Adrenal gland (tissue), 12 donors: ENCODE data around the gene SIT1. TPM values are rescaled to one million over a fixed set of nuclear protein-coding genes. Genes with fewer than 3 reads are reported as not detected.

Experiments
- DNase-seq, 7 donors: peaks; one replicate each; pipeline ENCODE4 v3.0.0-alpha.2; 2019 to 2020
- H3K27ac ChIP-seq, 5 donors: fragments of 200-600 bp; sonication (generic) in 4 of 5; 1 replicate in 3 of 5; 2 replicates in 2 of 5; pipeline versions ENCODE4 v1.5.1 to v1.8.0; 2016 to 2020; ENCODE audit warnings: mild to moderate bottlenecking in 1 of 5
- H3K27me3 ChIP-seq: fragments of 200-600 bp; 2 replicates; pipeline ENCODE4 v1.8.0; 2021
- H3K36me3 ChIP-seq, 2 donors: fragments of 200-600 bp; replicated peaks in 1 of 2; 1 replicate in 1 of 2; 2 replicates in 1 of 2; pipeline versions ENCODE4 v1.5.1 to v1.8.0; 2018 to 2022
- H3K4me1 ChIP-seq, 2 donors: fragments of 200-600 bp; replicated peaks in 1 of 2; 1 replicate in 1 of 2; 2 replicates in 1 of 2; pipeline versions ENCODE4 v1.5.1 to v1.8.0; 2018 to 2021
- H3K4me3 ChIP-seq, 4 donors: fragments of 200-600 bp; sonication (generic) in 3 of 4; one replicate each; pipeline ENCODE4 v1.5.1; 2016 to 2018
- H3K9me3 ChIP-seq, 3 donors: fragments of 200-600 bp; sonication (generic) in 1 of 3; replicated peaks in 1 of 3; 1 replicate in 2 of 3; 2 replicates in 1 of 3; pipeline versions ENCODE4 v1.5.1 to v1.8.0; 2016 to 2021
- POLR2A ChIP-seq, 2 donors: fragments of 450-650 bp; IDR thresholded peaks; one replicate each; pipeline ENCODE4 v1.6.1; 2017; ENCODE audit warnings: antibody characterized with exemption in 2 of 2, mild to moderate bottlenecking in 2 of 2, moderate library complexity in 1 of 2
- whole genome bisulfite sequencing, 4 donors: extraction: QIAGEN DNeasy Blood & Tissue Kit in 2 of 4; methylation state at CpG; one replicate each; pipeline versions ENCODE4 v1.1.5 to v1.1.7; 2013 to 2017; 5-methylcytosine and 5-hydroxymethylcytosine counted together
- intact Hi-C, 2 donors: fragments of 100-400 bp; cut with DNase I; formaldehyde crosslinking; loops; one replicate each; pipeline versions ENCODE4 v1.14.1 to v1.15.0; 2022 to 2023
- polyA plus RNA-seq, 3 donors: library from polyadenylated mRNA; stranded (reverse); fragments of 200-250 nt in 2 of 3; fragments of 350-450 nt in 1 of 3; fragmentation: Illumina TruSeq in 1 of 3; extraction: RNeasy Lipid Tissue Mini Kit (QIAGEN cat#74804) in 1 of 3; gene quantifications; one replicate each; pipeline ENCODE4 v1.2.3, GENCODE V29; 2013 to 2014
- total RNA-seq, 9 donors: library from RNA; depleted of rRNA in 4 of 9; stranded (reverse); fragments of >200 nt in 4 of 9; fragments of 120-200 nt in 1 of 9; fragmentation: NEBNext Ultra II Directional in 1 of 9; extraction: Animal tissue kit (Norgen Biotek cat#: 25700) in 1 of 9; gene quantifications; one replicate each; pipeline versions ENCODE4 v1.1.0 to v1.2.4, GENCODE V29; 2013 to 2023
- TF ChIP-seq, protein P1 (sequence below), 6 experiments: fragments of 450-650 bp in 4 of 6; fragments of 200-600 bp in 2 of 6; sonication (generic) in 1 of 6; IDR thresholded peaks; 1 replicate in 5 of 6; 2 replicates in 1 of 6; pipeline versions ENCODE4 v1.5.1 to v1.8.0; 2016 to 2021; ENCODE audit warnings: antibody characterized with exemption in 6 of 6, mild to moderate bottlenecking in 2 of 6, moderate library complexity in 1 of 6
- donor health status: healthy with polysubstance abuse.
- donor health status: Bipolar disorder and iron deficiency.
- donor health status: DM: yes; HTN: yes; CAD: no.
- donor health status: DM: no; HTN: no; CAD: no.
- donor health status: DM: no; HTN: no; CAD: no.
- donor health status: DM: yes; HTN: yes; CAD: no.

Gene SIT1
- total and polyA plus RNA-seq, 12 donors: 0.06 to 2.1 (median 0.83) TPM; not detected in 2

- 0 to 3% (median 0%) methylated on average over 2 of the region's 2 CpGs for WGBS, 4 donors
- H3K27ac ChIP-seq: peak overlapping the region; percentile 80 to 97 (median 95)
- DNase-seq: peak in 5 of 7 donors; percentile 64 to 80 (median 71)
Observed at GRCh38 chr9:35658968-35659220, 8.2 kb upstream of the SIT1 start.

DNA sequence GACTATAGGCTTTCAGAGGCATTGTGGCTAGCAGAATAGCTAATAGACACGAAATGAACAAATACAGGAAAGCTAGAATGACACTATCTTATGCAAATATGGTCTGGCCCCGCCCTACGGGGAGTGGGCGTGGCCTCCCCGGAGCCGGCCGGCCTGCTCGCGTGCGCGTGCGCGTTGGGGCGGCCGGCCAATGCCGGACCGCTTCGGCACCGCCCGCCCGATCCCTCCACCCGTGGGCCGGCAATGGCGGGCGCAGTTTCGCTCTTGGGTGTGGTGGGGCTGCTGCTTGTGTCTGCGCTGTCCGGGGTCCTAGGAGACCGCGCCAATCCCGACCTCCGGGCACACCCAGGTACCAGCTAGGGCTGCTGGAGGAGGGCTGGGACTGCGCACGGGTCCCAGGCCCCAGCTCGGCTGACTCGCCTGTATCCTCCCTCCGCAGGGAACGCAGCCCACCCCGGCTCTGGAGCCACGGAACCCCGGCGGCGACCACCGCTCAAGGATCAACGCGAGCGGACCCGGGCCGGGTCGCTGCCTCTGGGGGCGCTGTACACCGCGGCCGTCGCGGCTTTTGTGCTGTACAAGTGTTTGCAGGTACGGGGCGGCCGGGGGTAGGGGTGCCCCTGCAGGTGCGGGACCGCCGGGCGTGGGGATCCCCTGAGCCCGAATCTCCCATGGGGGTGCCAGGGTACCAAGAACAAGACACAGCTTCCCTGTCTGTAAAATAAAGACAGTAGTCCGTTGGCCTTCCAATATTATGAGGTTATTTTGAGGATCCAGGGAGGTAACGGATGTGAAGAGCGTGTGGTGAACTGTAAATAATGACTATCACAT lies 7.6 kb upstream of the SIT1 start, which contains the start of gene CCDC107:
CCDC107 (plus strand) TSS at position 156 of the 831 bp plus-strand sequence; CDS start at position 244, 88 bp downstream.
- Histone ChIP-seq H3K36me3 (peaks cover 0 to 4% of the 10 kb centered on the region in 2 donors), H3K4me3 (peak within 1 kb of the TSS; percentile 53 to 82 (median 78)), H3K9me3 (no peaks in the 10 kb centered on the region), H3K4me1 (peaks cover 6 to 31% of the 10 kb centered on the region in 2 donors), H3K27me3 (no peaks in the 10 kb centered on the region), H3K27ac (peak within 1 kb of the TSS; percentile 80 to 97 (median 95))
- 0 to 2% (median 0%) methylated on average over 21 to 67 of the region's 67 CpGs for WGBS, 4 donors
- intact Hi-C loops: no loop called here
- TF ChIP-seq, protein P1, sequence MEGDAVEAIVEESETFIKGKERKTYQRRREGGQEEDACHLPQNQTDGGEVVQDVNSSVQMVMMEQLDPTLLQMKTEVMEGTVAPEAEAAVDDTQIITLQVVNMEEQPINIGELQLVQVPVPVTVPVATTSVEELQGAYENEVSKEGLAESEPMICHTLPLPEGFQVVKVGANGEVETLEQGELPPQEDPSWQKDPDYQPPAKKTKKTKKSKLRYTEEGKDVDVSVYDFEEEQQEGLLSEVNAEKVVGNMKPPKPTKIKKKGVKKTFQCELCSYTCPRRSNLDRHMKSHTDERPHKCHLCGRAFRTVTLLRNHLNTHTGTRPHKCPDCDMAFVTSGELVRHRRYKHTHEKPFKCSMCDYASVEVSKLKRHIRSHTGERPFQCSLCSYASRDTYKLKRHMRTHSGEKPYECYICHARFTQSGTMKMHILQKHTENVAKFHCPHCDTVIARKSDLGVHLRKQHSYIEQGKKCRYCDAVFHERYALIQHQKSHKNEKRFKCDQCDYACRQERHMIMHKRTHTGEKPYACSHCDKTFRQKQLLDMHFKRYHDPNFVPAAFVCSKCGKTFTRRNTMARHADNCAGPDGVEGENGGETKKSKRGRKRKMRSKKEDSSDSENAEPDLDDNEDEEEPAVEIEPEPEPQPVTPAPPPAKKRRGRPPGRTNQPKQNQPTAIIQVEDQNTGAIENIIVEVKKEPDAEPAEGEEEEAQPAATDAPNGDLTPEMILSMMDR (IDR thresholded peaks at IDR 0.05): peak; percentile 41 to 65 (median 59)
- peak; percentile 80 to 81 for TF ChIP-seq POLR2A (IDR thresholded peaks at IDR 0.05)
- DNase-seq: peak; percentile 83 to 90 (median 87)

More at GRCh38 chr9:35658968-35659220, 8.2 kb upstream of the SIT1 start:
- intact Hi-C loops: no loop called here
- H3K4me1 ChIP-seq: peaks cover 6 to 31% of the 10 kb centered on the region in 2 donors
- TF ChIP-seq, protein P1 (IDR thresholded peaks at IDR 0.05): no peak
- TF ChIP-seq POLR2A (IDR thresholded peaks at IDR 0.05): no peak
- no peaks in the 10 kb centered on the region for H3K9me3 ChIP-seq
- H3K27me3 ChIP-seq: no peaks in the 10 kb centered on the region
- peak overlapping the region in 3 of 4 donors; percentile 53 to 82 (median 78) for H3K4me3 ChIP-seq
- peaks cover 0 to 4% of the 10 kb centered on the region in 2 donors for H3K36me3 ChIP-seq

- Histone ChIP-seq H3K9me3 (no peaks in the 10 kb centered on the region), H3K36me3 (peaks cover 0 to 4% of the 10 kb centered on the region in 2 donors), H3K27ac (peak within 1 kb of the TSS; percentile 80 to 97 (median 95)), H3K4me3 (peak within 1 kb of the TSS; percentile 53 to 82 (median 78)), H3K27me3 (no peaks in the 10 kb centered on the region), H3K4me1 (peaks cover 6 to 36% of the 10 kb centered on the region in 2 donors)
- intact Hi-C loops: no loop called here
- peak; percentile 97 to 99 (median 99) for DNase-seq
- 0 to 1% (median 0%) methylated on average over 17 to 42 of the region's 42 CpGs for WGBS, 4 donors
- TF ChIP-seq POLR2A (IDR thresholded peaks at IDR 0.05): peak in 1 of 2 donors; percentile 90
- TF ChIP-seq, protein P1 (IDR thresholded peaks at IDR 0.05): peak; percentile 9 to 80 (median 62)
Observed at GRCh38 chr9:35657546-35658136, 6.9 kb upstream of the SIT1 start, which contains the start of gene RMRP. Gene RMRP, minus strand, starts transcription at chr9:35658019.
